CD14-positive monocyte (primary cell): ENCODE measurements around the gene TMEM158. TPM values are rescaled to one million over a fixed set of nuclear protein-coding genes. Genes with fewer than 3 reads are reported as not detected.

Source experiments
- DNase-seq, 3 donors: peaks; one replicate each; pipeline ENCODE4 v3.0.0-alpha.2; 2011 to 2022
- H2AFZ ChIP-seq: 2 replicates; pipeline ENCODE4 v1.6.0; 2012; ENCODE audit warnings: mild to moderate bottlenecking, low read depth, low read length, inconsistent platforms; ENCODE audit not compliant: insufficient read depth, poor library complexity, severe bottlenecking
- H3K27ac ChIP-seq, 2 donors: 1 replicate in 1 of 2; 2 replicates in 1 of 2; pipeline ENCODE4 v1.5.1; 2012 to 2013; ENCODE audit warnings: low read length in 2 of 2, control low read depth in 1 of 2, inconsistent platforms in 1 of 2, low read depth in 1 of 2, mild to moderate bottlenecking in 1 of 2
- H3K27me3 ChIP-seq, 2 donors: one replicate each; pipeline versions ENCODE4 v1.6.0 to v1.6.1; 2011 to 2013; ENCODE audit warnings: low read length in 2 of 2; ENCODE audit not compliant: control insufficient read depth in 2 of 2, insufficient read depth in 2 of 2
- H3K36me3 ChIP-seq, 2 donors: replicated peaks in 1 of 2; 1 replicate in 1 of 2; 2 replicates in 1 of 2; pipeline versions ENCODE4 v1.5.1 to v1.6.1; 2012 to 2013; ENCODE audit warnings: low read length in 2 of 2, control low read depth in 1 of 2, inconsistent platforms in 1 of 2, mild to moderate bottlenecking in 1 of 2; ENCODE audit not compliant: insufficient read depth in 2 of 2, control insufficient read depth in 1 of 2
- H3K4me1 ChIP-seq, 2 donors: 1 replicate in 1 of 2; 2 replicates in 1 of 2; pipeline versions ENCODE4 v1.5.1 to v1.6.1; 2012 to 2013; ENCODE audit warnings: low read length in 2 of 2, control low read depth in 1 of 2, inconsistent platforms in 1 of 2, mild to moderate bottlenecking in 1 of 2, moderate library complexity in 1 of 2; ENCODE audit not compliant: insufficient read depth in 2 of 2, control insufficient read depth in 1 of 2
- H3K4me2 ChIP-seq: replicated peaks from 2 replicates; pipeline ENCODE3; 2012; ENCODE audit warnings: low read length, moderate library complexity, mild to moderate bottlenecking; ENCODE audit not compliant: poor library complexity, severe bottlenecking; ENCODE audit errors: extremely low read depth
- H3K4me3 ChIP-seq, 3 experiments: fragments of 200-600 bp in 1 of 3; sonication (generic) in 1 of 3; replicated peaks in 1 of 3; 1 replicate in 2 of 3; 2 replicates in 1 of 3; pipeline ENCODE4 v1.5.1; 2011 to 2013; ENCODE audit warnings: low read length in 3 of 3, mild to moderate bottlenecking in 3 of 3, control low read depth in 2 of 3, low read depth in 2 of 3, inconsistent platforms in 1 of 3, moderate library complexity in 1 of 3
- H3K79me2 ChIP-seq: 2 replicates; pipeline ENCODE4 v1.6.0; 2012; ENCODE audit warnings: mild to moderate bottlenecking, control low read depth, inconsistent platforms, low read length, moderate library complexity; ENCODE audit not compliant: insufficient read depth
- H3K9ac ChIP-seq: 2 replicates; pipeline ENCODE4 v1.6.0; 2017; ENCODE audit warnings: low read length, mild to moderate bottlenecking; ENCODE audit not compliant: insufficient read depth, poor library complexity, severe bottlenecking
- H3K9me3 ChIP-seq, 2 donors: replicated peaks in 1 of 2; 1 replicate in 1 of 2; 2 replicates in 1 of 2; pipeline versions ENCODE4 v1.5.1 to v1.6.1; 2012 to 2013; ENCODE audit warnings: low read length in 2 of 2, control low read depth in 1 of 2; ENCODE audit not compliant: control insufficient read depth in 1 of 2, insufficient read depth in 1 of 2
- H4K20me1 ChIP-seq: 2 replicates; pipeline ENCODE4 v1.6.0; 2012; ENCODE audit warnings: mild to moderate bottlenecking, low read length, control low read depth, moderate library complexity; ENCODE audit not compliant: insufficient read depth
- H3K27ac Mint-ChIP-seq, 7 donors: one replicate each; pipeline ENCODE4 v1.8.0; 2020; ENCODE audit warnings: mild to moderate bottlenecking in 7 of 7, mixed read lengths in 7 of 7, moderate library complexity in 6 of 7, inconsistent platforms in 2 of 7
- H3K27me3 Mint-ChIP-seq, 3 donors: one replicate each; pipeline ENCODE4 v1.8.0; 2021 to 2022; ENCODE audit warnings: low read depth in 3 of 3, mild to moderate bottlenecking in 3 of 3, mixed read lengths in 3 of 3, moderate library complexity in 3 of 3, inconsistent platforms in 1 of 3
- H3K36me3 Mint-ChIP-seq, 2 donors: one replicate each; pipeline ENCODE4 v1.8.0; 2020; ENCODE audit warnings: mixed read lengths in 2 of 2, inconsistent platforms in 1 of 2, mild to moderate bottlenecking in 1 of 2
- H3K4me1 Mint-ChIP-seq: one replicate; pipeline ENCODE4 v1.8.0; 2020; ENCODE audit warnings: mild to moderate bottlenecking, mixed read lengths
- H3K4me3 Mint-ChIP-seq, 2 donors: one replicate each; pipeline ENCODE4 v1.8.0; 2020; ENCODE audit warnings: mild to moderate bottlenecking in 2 of 2, mixed read lengths in 2 of 2, moderate library complexity in 1 of 2
- H3K9me3 Mint-ChIP-seq, 7 donors: one replicate each; pipeline ENCODE4 v1.8.0; 2020 to 2022; ENCODE audit warnings: mixed read lengths in 7 of 7, mild to moderate bottlenecking in 6 of 7, moderate library complexity in 6 of 7, inconsistent platforms in 2 of 7
- CTCF ChIP-seq: fragments of 200-600 bp; IDR thresholded peaks from one replicate; pipeline ENCODE4 v1.8.0; 2022; ENCODE audit warnings: antibody characterized with exemption, mild to moderate bottlenecking
- WGBS: methylation state at CpG from one replicate; pipeline ENCODE4 v1.1.5; 2013; ENCODE audit warnings: missing lambda C conversion rate; ENCODE audit not compliant: insufficient coverage; 5-methylcytosine and 5-hydroxymethylcytosine counted together
- intact Hi-C, 2 donors: fragments of 100-400 bp; cut with micrococcal nuclease; formaldehyde crosslinking; loops; one replicate each; pipeline versions ENCODE4 v1.15.0 to v1.15.1; 2023
- polyA plus RNA-seq, 3 donors: library from polyadenylated mRNA; depleted of rRNA in 1 of 3; unstranded in 2 of 3; stranded (reverse) in 1 of 3; fragments of 300-500 nt in 2 of 3; fragments of >200 nt in 1 of 3; fragmentation: Illumina TruSeq in 2 of 3; gene quantifications; 1 replicate in 2 of 3; 2 replicates in 1 of 3; pipeline ENCODE4 v1.2.3, GENCODE V29; 2012 to 2021

The TMEM158 gene
- polyA plus RNA-seq, 3 donors = 0.19 to 0.88 TPM; not detected in 1

- H3K36me3 ChIP-seq = no peaks in the 10 kb centered on the region
- intact Hi-C loops = no loop called here
- no peak overlapping the region for H3K4me3 ChIP-seq
- DNase-seq = no peak
- peaks cover 12% of the 10 kb centered on the region for H3K4me1 Mint-ChIP-seq
- H3K4me3 Mint-ChIP-seq = no peak overlapping the region
- H3K9ac ChIP-seq = no peak overlapping the region
- 93% methylated on average over 3 of the region's 4 CpGs for WGBS
- H4K20me1 ChIP-seq = no peaks in the 10 kb centered on the region
- no peaks in the 10 kb centered on the region for H3K27me3 ChIP-seq
- no peak for TF ChIP-seq CTCF
- H2AFZ ChIP-seq = peak overlapping the region; percentile 34
- H3K27me3 Mint-ChIP-seq = peaks cover 5 to 10% (median 6%) of the 10 kb centered on the region in 3 donors
- H3K36me3 Mint-ChIP-seq = no peaks in the 10 kb centered on the region
- no peak overlapping the region for H3K27ac ChIP-seq
- H3K4me2 ChIP-seq = no peak overlapping the region
- H3K79me2 ChIP-seq = no peaks in the 10 kb centered on the region
- H3K9me3 Mint-ChIP-seq = peaks cover 2 to 17% (median 13%) of the 10 kb centered on the region in 7 donors
- H3K27ac Mint-ChIP-seq = peak overlapping the region in 2 of 7 donors; percentile 48 to 54
- peaks cover 7 to 10% of the 10 kb centered on the region in 2 donors for H3K4me1 ChIP-seq
- H3K9me3 ChIP-seq = no peaks in the 10 kb centered on the region
Measured at GRCh38 chr3:45273681-45274515, 47.8 kb upstream of the TMEM158 start.

GRCh38 chr3:45272828-45273470 lies 46.9 kb upstream of the TMEM158 start:
- no peaks in the 10 kb centered on the region for H4K20me1 ChIP-seq
- TF ChIP-seq CTCF = no peak
- no peak overlapping the region for H3K9ac ChIP-seq
- H3K9me3 Mint-ChIP-seq = peaks cover 2 to 14% (median 11%) of the 10 kb centered on the region in 7 donors
- H3K36me3 ChIP-seq = no peaks in the 10 kb centered on the region
- no peaks in the 10 kb centered on the region for H3K9me3 ChIP-seq
- WGBS = 100% methylated on average over 4 of the region's 6 CpGs
- H2AFZ ChIP-seq = peak overlapping the region; percentile 34
- no peak overlapping the region for H3K27ac ChIP-seq
- H3K4me3 ChIP-seq = no peak overlapping the region
- H3K4me1 Mint-ChIP-seq = peaks cover 12% of the 10 kb centered on the region
- peaks cover 7 to 10% of the 10 kb centered on the region in 2 donors for H3K4me1 ChIP-seq
- H3K27me3 ChIP-seq = no peaks in the 10 kb centered on the region
- H3K27ac Mint-ChIP-seq = peak overlapping the region in 1 of 7 donors; percentile 66
- no peak for DNase-seq
- no peak overlapping the region for H3K4me2 ChIP-seq
- H3K36me3 Mint-ChIP-seq = no peaks in the 10 kb centered on the region
- intact Hi-C loops = no loop called here
- H3K27me3 Mint-ChIP-seq = peaks cover 3 to 10% (median 3%) of the 10 kb centered on the region in 3 donors
- no peaks in the 10 kb centered on the region for H3K79me2 ChIP-seq
- no peak overlapping the region for H3K4me3 Mint-ChIP-seq
